Activated effector memory CD4-positive, alpha-beta T cell treated with Interleukin-2 at 50 U/mL for 16 hours (primary cell): ENCODE results near the gene C1orf159.

Source experiments
- DNase-seq: peaks from one replicate; pipeline ENCODE4 v3.0.0-alpha.2; 2020

The C1orf159 gene

DNA sequence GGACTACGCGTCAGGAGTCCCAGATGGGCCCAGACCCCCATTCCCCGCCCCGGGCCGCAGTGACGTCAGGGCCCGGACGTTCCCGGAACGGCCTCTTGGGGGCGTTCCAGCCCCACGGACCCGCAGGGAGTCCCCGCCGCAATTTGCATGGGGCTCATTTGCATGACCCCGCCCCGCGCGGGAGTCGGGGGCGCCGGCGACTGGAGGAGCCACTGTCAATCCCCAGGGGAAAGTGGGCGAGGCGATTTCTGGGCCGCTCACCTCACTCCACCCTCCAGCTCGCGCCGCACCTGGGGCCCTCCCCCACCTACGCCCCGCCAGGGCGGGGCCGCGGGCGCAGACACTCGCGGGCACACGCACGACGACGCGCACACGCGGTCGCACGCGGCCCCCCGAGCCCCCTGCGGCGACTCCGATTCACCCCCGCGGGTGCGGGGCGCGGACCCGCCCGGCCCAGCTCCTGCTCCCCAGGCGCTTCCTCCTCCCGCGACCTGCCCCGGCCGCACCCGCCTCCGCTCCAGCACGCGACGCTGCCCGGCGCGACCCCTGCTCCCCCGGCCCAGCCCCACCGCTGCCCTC, 82.8 kb downstream of the C1orf159 start:
- DNase-seq: peak; percentile 62

GRCh38 chr1:1032424-1032823, 83.5 kb downstream of the C1orf159 start:
- no peak for DNase-seq
